ENCODE measurements around the gene TRIM47. TPM values are rescaled to one million over a fixed set of nuclear protein-coding genes. Genes with fewer than 3 reads are reported as not detected.

The TRIM47 gene
- total and polyA plus RNA-seq, 2 of the 13 experiments (the other 11 are each of a cell fraction or from before 2014, with no cell fraction given), result 33.5 to 82.0 TPM

- TF ChIP-seq ZNF597 (CRISPR knock-in tag; IDR thresholded peaks at IDR 0.05) (no peak), FOSL2 (CRISPR knock-in tag; IDR thresholded peaks at IDR 0.05) (no peak), ZNF20 (CRISPR knock-in tag; IDR thresholded peaks at IDR 0.05) (no peak), ARID2 (CRISPR knock-in tag; IDR thresholded peaks at IDR 0.05; ENCODE audit: borderline replicate concordance) (no peak), RCOR2 (CRISPR knock-in tag; IDR thresholded peaks at IDR 0.05) (no peak), SKI (IDR thresholded peaks at IDR 0.05; ENCODE audit: partially characterized antibody) (no peak), ZNF12 (CRISPR knock-in tag; IDR thresholded peaks at IDR 0.05) (peak; percentile 68), POLR2G (IDR thresholded peaks at IDR 0.05; ENCODE audit: low read depth, low read length) (peak; percentile 84), CENPBD1 (CRISPR knock-in tag; IDR thresholded peaks at IDR 0.05; ENCODE audit: borderline replicate concordance, low read depth) (no peak), RARG (CRISPR knock-in tag; IDR thresholded peaks at IDR 0.05; ENCODE audit: low read depth) (no peak), ZNF333 (CRISPR knock-in tag; IDR thresholded peaks at IDR 0.05; ENCODE audit: borderline replicate concordance) (0 out of 2 replicates have a peak, but pooled peaks have one; percentile 12), TBP (CRISPR knock-in tag; IDR thresholded peaks at IDR 0.05) (no peak), HDAC1 (CRISPR knock-in tag; IDR thresholded peaks at IDR 0.05) (0 out of 2 replicates have a peak, but pooled peaks have one; percentile 11), CBX2 (IDR thresholded peaks at IDR 0.05; ENCODE audit: low read depth, low read length) (no peak), CBX2 (CRISPR knock-in tag; IDR thresholded peaks at IDR 0.05; ENCODE audit: low read depth) (no peak), ZNF556 (CRISPR knock-in tag; IDR thresholded peaks at IDR 0.05; ENCODE audit: borderline replicate concordance) (peak; percentile 53; the same call in 1 of the 2 replicates), ZNF510 (CRISPR knock-in tag; IDR thresholded peaks at IDR 0.05; ENCODE audit: low read depth) (0 out of 2 replicates have a peak, but pooled peaks have one; percentile 63), ZNF766 (CRISPR knock-in tag; IDR thresholded peaks at IDR 0.05; ENCODE audit: borderline replicate concordance) (0 out of 2 replicates have a peak, but pooled peaks have one; percentile 35), CCAR2 (optimal IDR thresholded peaks at IDR 0.05; ENCODE audit: low read depth, low read length) (no peak), ZNF224 (CRISPR knock-in tag; IDR thresholded peaks at IDR 0.05) (0 out of 2 replicates have a peak, but pooled peaks have one; percentile 52)
- TF ChIP-seq, protein P1, sequence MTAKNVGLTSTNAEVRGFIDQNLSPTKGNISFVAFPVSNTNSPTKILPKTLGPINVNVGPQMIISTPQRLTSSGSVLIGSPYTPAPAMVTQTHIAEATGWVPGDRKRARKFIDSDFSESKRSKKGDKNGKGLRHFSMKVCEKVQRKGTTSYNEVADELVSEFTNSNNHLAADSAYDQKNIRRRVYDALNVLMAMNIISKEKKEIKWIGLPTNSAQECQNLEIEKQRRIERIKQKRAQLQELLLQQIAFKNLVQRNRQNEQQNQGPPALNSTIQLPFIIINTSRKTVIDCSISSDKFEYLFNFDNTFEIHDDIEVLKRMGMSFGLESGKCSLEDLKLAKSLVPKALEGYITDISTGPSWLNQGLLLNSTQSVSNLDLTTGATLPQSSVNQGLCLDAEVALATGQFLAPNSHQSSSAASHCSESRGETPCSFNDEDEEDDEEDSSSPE (CRISPR knock-in tag; IDR thresholded peaks at IDR 0.05), result peak; percentile 58
- TF ChIP-seq, protein P2, sequence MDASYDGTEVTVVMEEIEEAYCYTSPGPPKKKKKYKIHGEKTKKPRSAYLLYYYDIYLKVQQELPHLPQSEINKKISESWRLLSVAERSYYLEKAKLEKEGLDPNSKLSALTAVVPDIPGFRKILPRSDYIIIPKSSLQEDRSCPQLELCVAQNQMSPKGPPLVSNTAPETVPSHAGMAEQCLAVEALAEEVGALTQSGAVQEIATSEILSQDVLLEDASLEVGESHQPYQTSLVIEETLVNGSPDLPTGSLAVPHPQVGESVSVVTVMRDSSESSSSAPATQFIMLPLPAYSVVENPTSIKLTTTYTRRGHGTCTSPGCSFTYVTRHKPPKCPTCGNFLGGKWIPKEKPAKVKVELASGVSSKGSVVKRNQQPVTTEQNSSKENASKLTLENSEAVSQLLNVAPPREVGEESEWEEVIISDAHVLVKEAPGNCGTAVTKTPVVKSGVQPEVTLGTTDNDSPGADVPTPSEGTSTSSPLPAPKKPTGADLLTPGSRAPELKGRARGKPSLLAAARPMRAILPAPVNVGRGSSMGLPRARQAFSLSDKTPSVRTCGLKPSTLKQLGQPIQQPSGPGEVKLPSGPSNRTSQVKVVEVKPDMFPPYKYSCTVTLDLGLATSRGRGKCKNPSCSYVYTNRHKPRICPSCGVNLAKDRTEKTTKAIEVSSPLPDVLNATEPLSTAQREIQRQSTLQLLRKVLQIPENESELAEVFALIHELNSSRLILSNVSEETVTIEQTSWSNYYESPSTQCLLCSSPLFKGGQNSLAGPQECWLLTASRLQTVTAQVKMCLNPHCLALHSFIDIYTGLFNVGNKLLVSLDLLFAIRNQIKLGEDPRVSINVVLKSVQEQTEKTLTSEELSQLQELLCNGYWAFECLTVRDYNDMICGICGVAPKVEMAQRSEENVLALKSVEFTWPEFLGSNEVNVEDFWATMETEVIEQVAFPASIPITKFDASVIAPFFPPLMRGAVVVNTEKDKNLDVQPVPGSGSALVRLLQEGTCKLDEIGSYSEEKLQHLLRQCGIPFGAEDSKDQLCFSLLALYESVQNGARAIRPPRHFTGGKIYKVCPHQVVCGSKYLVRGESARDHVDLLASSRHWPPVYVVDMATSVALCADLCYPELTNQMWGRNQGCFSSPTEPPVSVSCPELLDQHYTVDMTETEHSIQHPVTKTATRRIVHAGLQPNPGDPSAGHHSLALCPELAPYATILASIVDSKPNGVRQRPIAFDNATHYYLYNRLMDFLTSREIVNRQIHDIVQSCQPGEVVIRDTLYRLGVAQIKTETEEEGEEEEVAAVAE (CRISPR knock-in tag; IDR thresholded peaks at IDR 0.05; ENCODE audit: borderline replicate concordance), result peak; percentile 85
Measured at GRCh38 chr17:75892556-75893224, 14.3 kb upstream of the TRIM47 start (continued).

Data from HepG2 (cell line).